HepG2 (cell line): ENCODE measurements around the gene PRAC1.

ENCODE experiments used
- CHCHD3 ChIP-seq: sonication (generic); formaldehyde crosslinking; IDR thresholded peaks from 2 replicates; pipeline ENCODE4 v1.8.0; 2022; ENCODE audit warnings: mild to moderate bottlenecking, missing genetic modification reagents, moderate library complexity
- CTCF ChIP-seq: sonication (generic); formaldehyde crosslinking; IDR thresholded peaks from 2 replicates; pipeline ENCODE4 v1.5.0; 2020; ENCODE audit warnings: mild to moderate bottlenecking, missing genetic modification reagents, moderate library complexity
- KLF16 ChIP-seq, 2 experiments: sonication (generic) in 1 of 2; formaldehyde crosslinking in 1 of 2; IDR thresholded peaks; 2 replicates each; pipeline versions ENCODE4 v1.6.1 to v1.8.0; 2016 to 2023; ENCODE audit warnings: missing genetic modification reagents in 2 of 2, missing compliant biosample characterization in 1 of 2
- POLR2A ChIP-seq, 2 experiments: IDR thresholded peaks; 2 replicates each; pipeline ENCODE4 v1.6.1; 2011; ENCODE audit warnings: low read depth in 2 of 2, low read length in 2 of 2, mild to moderate bottlenecking in 1 of 2, moderate library complexity in 1 of 2; ENCODE audit not compliant: insufficient read depth in 1 of 2
- RBM39 ChIP-seq: fragments of 200-400 bp; formaldehyde crosslinking; IDR thresholded peaks from one replicate; pipeline ENCODE4 v1.6.1; 2018; ENCODE audit warnings: antibody characterized with exemption, mild to moderate bottlenecking, low read depth, low read length; ENCODE audit not compliant: poor library complexity, severe bottlenecking
- SMARCC2 ChIP-seq: fragments of 450-650 bp; IDR thresholded peaks from 2 replicates; pipeline ENCODE4 v1.6.1; 2017; ENCODE audit warnings: antibody characterized with exemption, mild to moderate bottlenecking
- TBP ChIP-seq: sonication (generic); formaldehyde crosslinking; IDR thresholded peaks from 2 replicates; pipeline ENCODE4 v1.5.0; 2020; ENCODE audit warnings: missing genetic modification reagents

GRCh38 chr17:48729335-48730239 is 7.3 kb upstream of the PRAC1 start:
- no peak for TF ChIP-seq POLR2A (IDR thresholded peaks at IDR 0.05; ENCODE audit: insufficient read depth in 1 of 2, low read depth in 2 of 2, low read length in 2 of 2)
- no peak for TF ChIP-seq TBP (CRISPR knock-in tag)
- no peak for TF ChIP-seq KLF16 (CRISPR knock-in tag; IDR thresholded peaks at IDR 0.05)
- TF ChIP-seq CTCF: no peak
- TF ChIP-seq RBM39: no peak
- no peak for TF ChIP-seq CHCHD3 (CRISPR knock-in tag)
- TF ChIP-seq SMARCC2: no peak
